Measurements from ENCODE around the gene KRT83.

KRT83 gene

GRCh38 chr12:52280319-52280795 is 40.8 kb downstream of the KRT83 start (continued):
- TF ChIP-seq PRDM2 (tag by site-specific recombination; IDR thresholded peaks at IDR 0.05; ENCODE audit: borderline replicate concordance) = no peak
- TF ChIP-seq FEZF1 (tag by site-specific recombination; IDR thresholded peaks at IDR 0.05) = peak; percentile 63
- no peak for TF ChIP-seq SP2 (tag by site-specific recombination; IDR thresholded peaks at IDR 0.05)
- no peak for TF ChIP-seq SP3 (tag by site-specific recombination; IDR thresholded peaks at IDR 0.05)
- no peak for TF ChIP-seq ZNF423 (tag by site-specific recombination; IDR thresholded peaks at IDR 0.05)
- TF ChIP-seq ZNF324 (tag by site-specific recombination; IDR thresholded peaks at IDR 0.05) = no peak
- no peak for TF ChIP-seq BCL11A (tag by site-specific recombination; IDR thresholded peaks at IDR 0.05; ENCODE audit: low read depth)
- no peak for TF ChIP-seq ZNF529 (tag by site-specific recombination; IDR thresholded peaks at IDR 0.05; ENCODE audit: insufficient replicate concordance)
- TF ChIP-seq, protein P1, sequence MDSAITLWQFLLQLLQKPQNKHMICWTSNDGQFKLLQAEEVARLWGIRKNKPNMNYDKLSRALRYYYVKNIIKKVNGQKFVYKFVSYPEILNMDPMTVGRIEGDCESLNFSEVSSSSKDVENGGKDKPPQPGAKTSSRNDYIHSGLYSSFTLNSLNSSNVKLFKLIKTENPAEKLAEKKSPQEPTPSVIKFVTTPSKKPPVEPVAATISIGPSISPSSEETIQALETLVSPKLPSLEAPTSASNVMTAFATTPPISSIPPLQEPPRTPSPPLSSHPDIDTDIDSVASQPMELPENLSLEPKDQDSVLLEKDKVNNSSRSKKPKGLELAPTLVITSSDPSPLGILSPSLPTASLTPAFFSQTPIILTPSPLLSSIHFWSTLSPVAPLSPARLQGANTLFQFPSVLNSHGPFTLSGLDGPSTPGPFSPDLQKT (IDR thresholded peaks at IDR 0.05; ENCODE audit: borderline replicate concordance, low read depth, low read length) = no peak
- TF ChIP-seq, protein P2, sequence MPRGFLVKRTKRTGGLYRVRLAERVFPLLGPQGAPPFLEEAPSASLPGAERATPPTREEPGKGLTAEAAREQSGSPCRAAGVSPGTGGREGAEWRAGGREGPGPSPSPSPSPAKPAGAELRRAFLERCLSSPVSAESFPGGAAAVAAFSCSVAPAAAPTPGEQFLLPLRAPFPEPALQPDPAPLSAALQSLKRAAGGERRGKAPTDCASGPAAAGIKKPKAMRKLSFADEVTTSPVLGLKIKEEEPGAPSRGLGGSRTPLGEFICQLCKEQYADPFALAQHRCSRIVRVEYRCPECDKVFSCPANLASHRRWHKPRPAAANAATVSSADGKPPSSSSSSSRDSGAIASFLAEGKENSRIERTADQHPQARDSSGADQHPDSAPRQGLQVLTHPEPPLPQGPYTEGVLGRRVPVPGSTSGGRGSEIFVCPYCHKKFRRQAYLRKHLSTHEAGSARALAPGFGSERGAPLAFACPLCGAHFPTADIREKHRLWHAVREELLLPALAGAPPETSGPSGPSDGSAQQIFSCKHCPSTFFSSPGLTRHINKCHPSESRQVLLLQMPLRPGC (tag by site-specific recombination; IDR thresholded peaks at IDR 0.05) = no peak
- TF ChIP-seq ZNF600 (tag by site-specific recombination; IDR thresholded peaks at IDR 0.05) = no peak
- TF ChIP-seq ZNF585B (tag by site-specific recombination; IDR thresholded peaks at IDR 0.05) = no peak
- TF ChIP-seq, protein P3, sequence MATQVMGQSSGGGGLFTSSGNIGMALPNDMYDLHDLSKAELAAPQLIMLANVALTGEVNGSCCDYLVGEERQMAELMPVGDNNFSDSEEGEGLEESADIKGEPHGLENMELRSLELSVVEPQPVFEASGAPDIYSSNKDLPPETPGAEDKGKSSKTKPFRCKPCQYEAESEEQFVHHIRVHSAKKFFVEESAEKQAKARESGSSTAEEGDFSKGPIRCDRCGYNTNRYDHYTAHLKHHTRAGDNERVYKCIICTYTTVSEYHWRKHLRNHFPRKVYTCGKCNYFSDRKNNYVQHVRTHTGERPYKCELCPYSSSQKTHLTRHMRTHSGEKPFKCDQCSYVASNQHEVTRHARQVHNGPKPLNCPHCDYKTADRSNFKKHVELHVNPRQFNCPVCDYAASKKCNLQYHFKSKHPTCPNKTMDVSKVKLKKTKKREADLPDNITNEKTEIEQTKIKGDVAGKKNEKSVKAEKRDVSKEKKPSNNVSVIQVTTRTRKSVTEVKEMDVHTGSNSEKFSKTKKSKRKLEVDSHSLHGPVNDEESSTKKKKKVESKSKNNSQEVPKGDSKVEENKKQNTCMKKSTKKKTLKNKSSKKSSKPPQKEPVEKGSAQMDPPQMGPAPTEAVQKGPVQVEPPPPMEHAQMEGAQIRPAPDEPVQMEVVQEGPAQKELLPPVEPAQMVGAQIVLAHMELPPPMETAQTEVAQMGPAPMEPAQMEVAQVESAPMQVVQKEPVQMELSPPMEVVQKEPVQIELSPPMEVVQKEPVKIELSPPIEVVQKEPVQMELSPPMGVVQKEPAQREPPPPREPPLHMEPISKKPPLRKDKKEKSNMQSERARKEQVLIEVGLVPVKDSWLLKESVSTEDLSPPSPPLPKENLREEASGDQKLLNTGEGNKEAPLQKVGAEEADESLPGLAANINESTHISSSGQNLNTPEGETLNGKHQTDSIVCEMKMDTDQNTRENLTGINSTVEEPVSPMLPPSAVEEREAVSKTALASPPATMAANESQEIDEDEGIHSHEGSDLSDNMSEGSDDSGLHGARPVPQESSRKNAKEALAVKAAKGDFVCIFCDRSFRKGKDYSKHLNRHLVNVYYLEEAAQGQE (tag by site-specific recombination; IDR thresholded peaks at IDR 0.05) = no peak
- TF ChIP-seq, protein P4, sequence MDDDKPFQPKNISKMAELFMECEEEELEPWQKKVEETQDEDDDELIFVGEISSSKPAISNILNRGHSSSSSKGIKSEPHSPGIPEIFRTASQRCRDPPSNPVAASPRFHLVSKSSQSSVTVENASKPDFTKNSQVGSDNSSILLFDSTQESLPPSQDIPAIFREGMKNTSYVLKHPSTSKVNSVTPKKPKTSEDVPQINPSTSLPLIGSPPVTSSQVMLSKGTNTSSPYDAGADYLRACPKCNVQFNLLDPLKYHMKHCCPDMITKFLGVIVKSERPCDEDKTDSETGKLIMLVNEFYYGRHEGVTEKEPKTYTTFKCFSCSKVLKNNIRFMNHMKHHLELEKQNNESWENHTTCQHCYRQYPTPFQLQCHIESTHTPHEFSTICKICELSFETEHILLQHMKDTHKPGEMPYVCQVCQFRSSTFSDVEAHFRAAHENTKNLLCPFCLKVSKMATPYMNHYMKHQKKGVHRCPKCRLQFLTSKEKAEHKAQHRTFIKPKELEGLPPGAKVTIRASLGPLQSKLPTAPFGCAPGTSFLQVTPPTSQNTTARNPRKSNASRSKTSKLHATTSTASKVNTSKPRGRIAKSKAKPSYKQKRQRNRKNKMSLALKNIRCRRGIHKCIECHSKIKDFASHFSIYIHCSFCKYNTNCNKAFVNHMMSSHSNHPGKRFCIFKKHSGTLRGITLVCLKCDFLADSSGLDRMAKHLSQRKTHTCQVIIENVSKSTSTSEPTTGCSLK (tag by site-specific recombination; IDR thresholded peaks at IDR 0.05) = no peak
- TF ChIP-seq ZNF221 (tag by site-specific recombination; IDR thresholded peaks at IDR 0.05; ENCODE audit: borderline replicate concordance) = no peak
- no peak for TF ChIP-seq GFI1B (tag by site-specific recombination; IDR thresholded peaks at IDR 0.05)
- TF ChIP-seq ZNF37A (tag by site-specific recombination; IDR thresholded peaks at IDR 0.05) = no peak
- TF ChIP-seq MZF1 (tag by site-specific recombination; IDR thresholded peaks at IDR 0.05; ENCODE audit: borderline replicate concordance) = no peak
- no peak for TF ChIP-seq PRDM6 (tag by site-specific recombination; IDR thresholded peaks at IDR 0.05)
- TF ChIP-seq IKZF3 (tag by site-specific recombination; IDR thresholded peaks at IDR 0.05) = no peak
- peak; percentile 68 for TF ChIP-seq ZEB2 (tag by site-specific recombination; IDR thresholded peaks at IDR 0.05)
- TF ChIP-seq ZNF157 (tag by site-specific recombination; IDR thresholded peaks at IDR 0.05) = no peak
- TF ChIP-seq ZNF248 (tag by site-specific recombination; IDR thresholded peaks at IDR 0.05) = no peak
- no peak for TF ChIP-seq ZNF561 (tag by site-specific recombination; IDR thresholded peaks at IDR 0.05; ENCODE audit: borderline replicate concordance)
- no peak for TF ChIP-seq ZNF112 (tag by site-specific recombination; IDR thresholded peaks at IDR 0.05)

Measured in HEK293 (cell line).